ENCODE measurements around the gene MEN1. TPM values are rescaled to one million over a fixed set of nuclear protein-coding genes. Genes with fewer than 3 reads are reported as not detected.

MEN1 gene
- total and polyA plus RNA-seq, 9 of the 15 experiments (the other 6 are each of a cell fraction or from before 2014, with no cell fraction given) = 3.4 to 57.2 (median 19.3) TPM

DNA sequence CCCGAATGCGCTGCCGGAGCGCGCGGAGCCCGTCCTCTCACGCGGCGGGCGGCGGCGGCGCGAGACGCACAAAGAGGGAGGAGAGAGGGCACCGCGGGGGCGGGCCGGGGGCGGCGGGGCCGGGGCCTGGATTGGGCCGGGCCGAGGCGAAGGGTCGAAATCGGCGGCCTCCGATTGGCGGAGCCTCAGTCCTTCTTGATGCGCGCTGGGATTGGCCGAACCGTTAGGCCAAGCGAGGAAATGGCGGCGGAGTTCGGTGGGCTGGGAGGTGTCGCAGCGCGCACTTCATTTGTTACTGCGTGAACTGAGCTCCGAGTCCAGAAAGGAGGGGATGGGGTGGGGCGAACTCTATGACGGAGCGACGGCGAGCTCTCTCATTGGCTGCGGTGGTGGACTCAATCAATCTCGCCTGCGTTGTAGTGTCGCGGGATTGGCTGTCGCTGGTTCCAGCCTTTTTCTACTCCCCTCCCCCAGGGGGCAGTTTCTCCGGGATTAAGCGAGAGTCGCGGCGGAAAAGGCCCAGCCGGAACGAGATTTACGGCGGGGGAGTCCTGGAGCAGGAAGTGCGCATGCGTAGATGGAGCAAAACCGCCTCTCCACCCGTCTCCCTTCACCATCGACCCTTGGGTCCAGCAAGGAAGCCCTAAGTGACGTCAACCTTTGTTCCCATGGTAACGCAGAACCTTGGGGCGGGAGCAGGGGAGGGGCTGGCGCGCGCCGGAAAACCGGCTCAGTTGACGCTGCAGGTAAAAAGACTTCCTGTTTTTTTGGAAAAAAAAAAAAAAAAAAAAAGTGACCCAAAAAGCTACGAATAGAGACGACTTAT lies 31.7 kb downstream of the MEN1 start, which contains the start of gene SF1 (continued):
- peak; percentile 74 for TF ChIP-seq CREB1 (IDR thresholded peaks at IDR 0.05)
- peak; percentile 82 for TF ChIP-seq CREB1 (CRISPR knock-in tag; IDR thresholded peaks at IDR 0.05)
- TF ChIP-seq KDM5B (IDR thresholded peaks at IDR 0.05; ENCODE audit: insufficient replicate concordance, low read depth, low read length) = peak; percentile 80
- no peak for TF ChIP-seq FOXP1 (CRISPR knock-in tag; IDR thresholded peaks at IDR 0.05)
- TF ChIP-seq EZH2 (IDR thresholded peaks at IDR 0.05; ENCODE audit: borderline replicate concordance, low read depth, low read length) = no peak
- TF ChIP-seq CBFB (CRISPR knock-in tag; IDR thresholded peaks at IDR 0.05) = no peak
- TF ChIP-seq TFAM (CRISPR knock-in tag; conservative IDR thresholded peaks at IDR 0.05) = no peak
- no peak for TF ChIP-seq NR2C2 (CRISPR knock-in tag; IDR thresholded peaks at IDR 0.05)
- TF ChIP-seq NR2C2 (tag; IDR thresholded peaks at IDR 0.05) = peak; percentile 92
- no peak; the same call in 1 of the 2 replicates for TF ChIP-seq MTA1 (IDR thresholded peaks at IDR 0.05; ENCODE audit: borderline replicate concordance)
- no peak for TF ChIP-seq NCOA6 (IDR thresholded peaks at IDR 0.05)
- no peak for TF ChIP-seq BRCA1 (IDR thresholded peaks at IDR 0.05)
- TF ChIP-seq BRCA1 (CRISPR knock-in tag; IDR thresholded peaks at IDR 0.05) = no peak
- TF ChIP-seq ETV5 (CRISPR knock-in tag; IDR thresholded peaks at IDR 0.05; ENCODE audit: low read depth) = no peak
- TF ChIP-seq, protein P1, sequence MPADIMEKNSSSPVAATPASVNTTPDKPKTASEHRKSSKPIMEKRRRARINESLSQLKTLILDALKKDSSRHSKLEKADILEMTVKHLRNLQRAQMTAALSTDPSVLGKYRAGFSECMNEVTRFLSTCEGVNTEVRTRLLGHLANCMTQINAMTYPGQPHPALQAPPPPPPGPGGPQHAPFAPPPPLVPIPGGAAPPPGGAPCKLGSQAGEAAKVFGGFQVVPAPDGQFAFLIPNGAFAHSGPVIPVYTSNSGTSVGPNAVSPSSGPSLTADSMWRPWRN (IDR thresholded peaks at IDR 0.05; ENCODE audit: low read depth) = no peak
- TF ChIP-seq RFX1 (IDR thresholded peaks at IDR 0.05) = peak; percentile 100
- TF ChIP-seq SPI1 (IDR thresholded peaks at IDR 0.05; ENCODE audit: borderline replicate concordance, low read depth, low read length) = peak; percentile 96
- TF ChIP-seq, protein P2, sequence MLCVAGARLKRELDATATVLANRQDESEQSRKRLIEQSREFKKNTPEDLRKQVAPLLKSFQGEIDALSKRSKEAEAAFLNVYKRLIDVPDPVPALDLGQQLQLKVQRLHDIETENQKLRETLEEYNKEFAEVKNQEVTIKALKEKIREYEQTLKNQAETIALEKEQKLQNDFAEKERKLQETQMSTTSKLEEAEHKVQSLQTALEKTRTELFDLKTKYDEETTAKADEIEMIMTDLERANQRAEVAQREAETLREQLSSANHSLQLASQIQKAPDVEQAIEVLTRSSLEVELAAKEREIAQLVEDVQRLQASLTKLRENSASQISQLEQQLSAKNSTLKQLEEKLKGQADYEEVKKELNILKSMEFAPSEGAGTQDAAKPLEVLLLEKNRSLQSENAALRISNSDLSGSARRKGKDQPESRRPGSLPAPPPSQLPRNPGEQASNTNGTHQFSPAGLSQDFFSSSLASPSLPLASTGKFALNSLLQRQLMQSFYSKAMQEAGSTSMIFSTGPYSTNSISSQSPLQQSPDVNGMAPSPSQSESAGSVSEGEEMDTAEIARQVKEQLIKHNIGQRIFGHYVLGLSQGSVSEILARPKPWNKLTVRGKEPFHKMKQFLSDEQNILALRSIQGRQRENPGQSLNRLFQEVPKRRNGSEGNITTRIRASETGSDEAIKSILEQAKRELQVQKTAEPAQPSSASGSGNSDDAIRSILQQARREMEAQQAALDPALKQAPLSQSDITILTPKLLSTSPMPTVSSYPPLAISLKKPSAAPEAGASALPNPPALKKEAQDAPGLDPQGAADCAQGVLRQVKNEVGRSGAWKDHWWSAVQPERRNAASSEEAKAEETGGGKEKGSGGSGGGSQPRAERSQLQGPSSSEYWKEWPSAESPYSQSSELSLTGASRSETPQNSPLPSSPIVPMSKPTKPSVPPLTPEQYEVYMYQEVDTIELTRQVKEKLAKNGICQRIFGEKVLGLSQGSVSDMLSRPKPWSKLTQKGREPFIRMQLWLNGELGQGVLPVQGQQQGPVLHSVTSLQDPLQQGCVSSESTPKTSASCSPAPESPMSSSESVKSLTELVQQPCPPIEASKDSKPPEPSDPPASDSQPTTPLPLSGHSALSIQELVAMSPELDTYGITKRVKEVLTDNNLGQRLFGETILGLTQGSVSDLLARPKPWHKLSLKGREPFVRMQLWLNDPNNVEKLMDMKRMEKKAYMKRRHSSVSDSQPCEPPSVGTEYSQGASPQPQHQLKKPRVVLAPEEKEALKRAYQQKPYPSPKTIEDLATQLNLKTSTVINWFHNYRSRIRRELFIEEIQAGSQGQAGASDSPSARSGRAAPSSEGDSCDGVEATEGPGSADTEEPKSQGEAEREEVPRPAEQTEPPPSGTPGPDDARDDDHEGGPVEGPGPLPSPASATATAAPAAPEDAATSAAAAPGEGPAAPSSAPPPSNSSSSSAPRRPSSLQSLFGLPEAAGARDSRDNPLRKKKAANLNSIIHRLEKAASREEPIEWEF (CRISPR knock-in tag; IDR thresholded peaks at IDR 0.05) = no peak
- TF ChIP-seq KHSRP (IDR thresholded peaks at IDR 0.05) = no peak
- TF ChIP-seq CREM (IDR thresholded peaks at IDR 0.05; ENCODE audit: low read depth) = peak; percentile 86
- TF ChIP-seq, protein P3, sequence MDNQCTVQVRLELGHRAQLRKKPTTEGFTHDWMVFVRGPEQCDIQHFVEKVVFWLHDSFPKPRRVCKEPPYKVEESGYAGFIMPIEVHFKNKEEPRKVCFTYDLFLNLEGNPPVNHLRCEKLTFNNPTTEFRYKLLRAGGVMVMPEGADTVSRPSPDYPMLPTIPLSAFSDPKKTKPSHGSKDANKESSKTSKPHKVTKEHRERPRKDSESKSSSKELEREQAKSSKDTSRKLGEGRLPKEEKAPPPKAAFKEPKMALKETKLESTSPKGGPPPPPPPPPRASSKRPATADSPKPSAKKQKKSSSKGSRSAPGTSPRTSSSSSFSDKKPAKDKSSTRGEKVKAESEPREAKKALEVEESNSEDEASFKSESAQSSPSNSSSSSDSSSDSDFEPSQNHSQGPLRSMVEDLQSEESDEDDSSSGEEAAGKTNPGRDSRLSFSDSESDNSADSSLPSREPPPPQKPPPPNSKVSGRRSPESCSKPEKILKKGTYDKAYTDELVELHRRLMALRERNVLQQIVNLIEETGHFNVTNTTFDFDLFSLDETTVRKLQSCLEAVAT (IDR thresholded peaks at IDR 0.05) = no peak
- no peak for TF ChIP-seq ZNF586 (CRISPR knock-in tag; conservative IDR thresholded peaks at IDR 0.05)
- no peak for TF ChIP-seq DACH1 (IDR thresholded peaks at IDR 0.05; ENCODE audit: partially characterized antibody)
